ENCODE measurements around the gene SORCS2. TPM values are rescaled to one million over a fixed set of nuclear protein-coding genes. Genes with fewer than 3 reads are reported as not detected.
"Not testable (repeated sequence)": the region's sequence is repeated elsewhere in the genome, so short reads cannot be mapped to it uniquely, and the experiment has no call there.

SORCS2 gene
- total and polyA plus RNA-seq, 7 donors: 0.18 to 1.5 (median 0.36) TPM

- DNase-seq: no peak
- peaks cover 31% of the 10 kb centered on the region for H3K9me3 ChIP-seq
- H3K4me3 ChIP-seq: no peak overlapping the region
Observed at GRCh38 chr4:7574287-7575014, 382.1 kb downstream of the SORCS2 start.

GRCh38 chr4:7575426-7575825 is 383.1 kb downstream of the SORCS2 start:
- DNase-seq (no peak), ATAC-seq (no peak)
- peaks cover 0 to 4% (median 0%) of the 10 kb centered on the region in 3 donors for H3K27me3 ChIP-seq (ENCODE audit: insufficient read depth in 3 of 3, low read length in 2 of 3)
- H3K4me1 ChIP-seq: no peaks in the 10 kb centered on the region
- no peak overlapping the region for H3K4me3 ChIP-seq
- 62 to 71% (median 69%) methylated on average over 6 of the region's 6 CpGs for WGBS, 3 donors
- no peak overlapping the region for H3K27ac ChIP-seq
- H3K36me3 ChIP-seq (ENCODE audit: insufficient read depth in 1 of 2, low read depth in 1 of 2): no peaks in the 10 kb centered on the region
- no peak for TF ChIP-seq CTCF (IDR thresholded peaks at IDR 0.05)
- intact Hi-C loops (cut with DNase I): no loop called here
- peaks cover 31% of the 10 kb centered on the region for H3K9me3 ChIP-seq

More at GRCh38 chr4:7574287-7575014, 382.1 kb downstream of the SORCS2 start:
- Histone ChIP-seq H3K27ac (no peak overlapping the region), H3K27me3 (ENCODE audit: insufficient read depth in 3 of 3, low read length in 2 of 3) (peaks cover 0 to 4% (median 0%) of the 10 kb centered on the region in 3 donors), H3K4me1 (no peaks in the 10 kb centered on the region), H3K36me3 (ENCODE audit: insufficient read depth in 1 of 2, low read depth in 1 of 2) (no peaks in the 10 kb centered on the region)
- intact Hi-C loops (cut with DNase I): no loop called here
- no peak for ATAC-seq
- 52 to 60% (median 58%) methylated on average over 11 of the region's 11 CpGs for WGBS, 3 donors
- TF ChIP-seq CTCF (IDR thresholded peaks at IDR 0.05): no peak

- intact Hi-C loops (cut with DNase I); H3K27ac ChIP-seq; H3K36me3 ChIP-seq (ENCODE audit: insufficient read depth in 1 of 2, low read depth in 1 of 2); H3K4me1 ChIP-seq; DNase-seq; H3K27me3 ChIP-seq (ENCODE audit: insufficient read depth in 3 of 3, low read length in 2 of 3); ATAC-seq; H3K4me3 ChIP-seq: not testable (repeated sequence)
- whole genome bisulfite sequencing, 3 donors: 92 to 94% (median 93%) methylated on average over 11 of the region's 11 CpGs
- peaks cover 34% of the 10 kb centered on the region for H3K9me3 ChIP-seq
Observed at GRCh38 chr4:7577361-7578039, 385.2 kb downstream of the SORCS2 start.

- H3K36me3 ChIP-seq (ENCODE audit: insufficient read depth in 1 of 2, low read depth in 1 of 2): no peaks in the 10 kb centered on the region
- WGBS, 3 donors: 29 to 34% (median 31%) methylated on average over 8 of the region's 8 CpGs
- intact Hi-C loops (cut with DNase I): no loop called here
- no peak for ATAC-seq
- no peak overlapping the region for H3K4me3 ChIP-seq
- peaks cover 0 to 2% (median 0%) of the 10 kb centered on the region in 3 donors for H3K27me3 ChIP-seq (ENCODE audit: insufficient read depth in 3 of 3, low read length in 2 of 3)
- H3K27ac ChIP-seq: no peak overlapping the region
- TF ChIP-seq CTCF (IDR thresholded peaks at IDR 0.05): no peak
- no peak for DNase-seq
- peaks cover 22% of the 10 kb centered on the region for H3K9me3 ChIP-seq
- no peaks in the 10 kb centered on the region for H3K4me1 ChIP-seq
Observed at GRCh38 chr4:7581477-7581876, 389.1 kb downstream of the SORCS2 start.

GRCh38 chr4:7582313-7583097 is 390.2 kb downstream of the SORCS2 start:
- H3K9me3 ChIP-seq: peaks cover 13% of the 10 kb centered on the region
- H3K36me3 ChIP-seq (ENCODE audit: insufficient read depth in 1 of 2, low read depth in 1 of 2): no peaks in the 10 kb centered on the region
- H3K27me3 ChIP-seq (ENCODE audit: insufficient read depth in 3 of 3, low read length in 2 of 3): peaks cover 0 to 5% (median 4%) of the 10 kb centered on the region in 3 donors
- intact Hi-C loops (cut with DNase I): no loop called here
- H3K27ac ChIP-seq: no peak overlapping the region
- 85 to 90% (median 88%) methylated on average over 16 of the region's 16 CpGs for WGBS, 3 donors
- H3K4me3 ChIP-seq: no peak overlapping the region
- no peaks in the 10 kb centered on the region for H3K4me1 ChIP-seq
- ATAC-seq (no peak), DNase-seq (no peak)
- TF ChIP-seq CTCF (IDR thresholded peaks at IDR 0.05): no peak

Measured in psoas muscle (tissue), 8 donors.